ENCODE data around the gene CBFA2T3.

The CBFA2T3 gene

DNA sequence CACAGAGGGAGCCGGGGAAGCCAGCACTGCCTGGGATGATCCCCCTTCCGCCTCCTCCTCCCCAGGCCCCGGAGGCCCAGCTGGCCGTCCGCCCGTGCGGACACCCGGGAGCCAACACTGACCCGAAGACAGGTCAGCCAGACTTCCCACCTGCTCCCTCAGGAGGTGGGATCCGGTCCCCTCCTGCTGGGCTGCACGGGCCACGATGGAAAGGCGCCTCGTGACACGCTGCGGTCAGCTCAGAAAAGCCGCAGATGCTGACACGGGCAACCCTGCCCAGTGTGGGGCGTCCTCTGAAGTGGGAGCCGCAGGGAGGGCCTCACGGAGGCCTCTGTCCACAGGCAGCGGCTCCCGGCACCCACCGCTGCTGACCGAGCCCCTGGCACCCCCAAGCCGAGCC lies 49.3 kb downstream of the CBFA2T3 start:
- Histone ChIP-seq H3K36me3 (ENCODE audit: insufficient read depth, low read length) (no peaks in the 10 kb centered on the region), H2AFZ (ENCODE audit: low read depth, low read length) (no peak overlapping the region), H3K27me3 (ENCODE audit: insufficient read depth, low read length, poor library complexity) (no peaks in the 10 kb centered on the region), H3K79me2 (ENCODE audit: insufficient read depth, low read length) (no peaks in the 10 kb centered on the region), H3K27ac (ENCODE audit: low read length) (no peak overlapping the region), H3K4me3 (ENCODE audit: low read depth in 1 of 2, low read length in 2 of 2) (no peak overlapping the region), H4K20me1 (ENCODE audit: insufficient read depth, low read length) (peaks cover 9% of the 10 kb centered on the region), H3K9me3 (ENCODE audit: insufficient read depth, low read length, severe bottlenecking) (no peaks in the 10 kb centered on the region), H3K9ac (ENCODE audit: low read depth, low read length) (no peak overlapping the region), H3K4me2 (ENCODE audit: insufficient read depth, low read length) (no peak overlapping the region), H3K4me1 (ENCODE audit: insufficient read depth, low read length) (no peaks in the 10 kb centered on the region; the same call in 1 of the 2 replicates)
- ATAC-seq (ENCODE audit: insufficient read depth, low read depth) (no peak), DNase-seq (no peak)
- TF ChIP-seq EZH2 (IDR thresholded peaks at IDR 0.05; ENCODE audit: borderline replicate concordance, low read depth, low read length, severe bottlenecking) = no peak
- TF ChIP-seq, protein P1, sequence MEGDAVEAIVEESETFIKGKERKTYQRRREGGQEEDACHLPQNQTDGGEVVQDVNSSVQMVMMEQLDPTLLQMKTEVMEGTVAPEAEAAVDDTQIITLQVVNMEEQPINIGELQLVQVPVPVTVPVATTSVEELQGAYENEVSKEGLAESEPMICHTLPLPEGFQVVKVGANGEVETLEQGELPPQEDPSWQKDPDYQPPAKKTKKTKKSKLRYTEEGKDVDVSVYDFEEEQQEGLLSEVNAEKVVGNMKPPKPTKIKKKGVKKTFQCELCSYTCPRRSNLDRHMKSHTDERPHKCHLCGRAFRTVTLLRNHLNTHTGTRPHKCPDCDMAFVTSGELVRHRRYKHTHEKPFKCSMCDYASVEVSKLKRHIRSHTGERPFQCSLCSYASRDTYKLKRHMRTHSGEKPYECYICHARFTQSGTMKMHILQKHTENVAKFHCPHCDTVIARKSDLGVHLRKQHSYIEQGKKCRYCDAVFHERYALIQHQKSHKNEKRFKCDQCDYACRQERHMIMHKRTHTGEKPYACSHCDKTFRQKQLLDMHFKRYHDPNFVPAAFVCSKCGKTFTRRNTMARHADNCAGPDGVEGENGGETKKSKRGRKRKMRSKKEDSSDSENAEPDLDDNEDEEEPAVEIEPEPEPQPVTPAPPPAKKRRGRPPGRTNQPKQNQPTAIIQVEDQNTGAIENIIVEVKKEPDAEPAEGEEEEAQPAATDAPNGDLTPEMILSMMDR (IDR thresholded peaks at IDR 0.05; ENCODE audit: borderline replicate concordance, extremely low read depth, low read length, poor library complexity, severe bottlenecking) = no peak

DNA sequence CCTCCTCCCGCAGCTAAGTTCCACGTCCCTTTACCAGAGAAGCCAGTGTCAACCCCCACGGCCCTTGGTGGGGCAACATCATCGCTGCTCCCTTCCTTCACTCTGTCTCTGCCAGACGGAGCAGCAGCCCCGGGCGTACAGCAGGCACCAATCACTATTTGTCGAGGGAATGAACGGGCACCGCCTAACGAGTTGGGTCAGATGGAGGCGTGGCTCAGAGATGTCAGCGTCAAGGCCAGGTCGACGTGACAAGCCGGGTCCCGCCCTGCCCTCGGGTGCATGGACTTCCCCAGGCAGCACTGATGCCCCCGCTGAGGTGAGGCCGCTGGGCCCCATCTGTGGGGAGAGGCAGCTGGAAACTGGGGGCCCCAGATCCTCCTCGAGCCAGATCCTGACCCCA lies 50.0 kb downstream of the CBFA2T3 start:
- TF ChIP-seq EZH2 (IDR thresholded peaks at IDR 0.05; ENCODE audit: borderline replicate concordance, low read depth, low read length, severe bottlenecking) = no peak
- TF ChIP-seq, protein P1 (IDR thresholded peaks at IDR 0.05; ENCODE audit: borderline replicate concordance, extremely low read depth, low read length, poor library complexity, severe bottlenecking) = no peak
- no peaks in the 10 kb centered on the region for H3K79me2 ChIP-seq (ENCODE audit: insufficient read depth, low read length)
- DNase-seq (no peak), ATAC-seq (ENCODE audit: insufficient read depth, low read depth) (no peak)
- no peak overlapping the region for H3K4me2 ChIP-seq (ENCODE audit: insufficient read depth, low read length)
- peaks cover 9% of the 10 kb centered on the region for H4K20me1 ChIP-seq (ENCODE audit: insufficient read depth, low read length)
- no peaks in the 10 kb centered on the region for H3K36me3 ChIP-seq (ENCODE audit: insufficient read depth, low read length)
- no peaks in the 10 kb centered on the region for H3K9me3 ChIP-seq (ENCODE audit: insufficient read depth, low read length, severe bottlenecking)
- H3K27me3 ChIP-seq (ENCODE audit: insufficient read depth, low read length, poor library complexity) = no peaks in the 10 kb centered on the region
- no peak overlapping the region for H3K9ac ChIP-seq (ENCODE audit: low read depth, low read length)
- H3K4me3 ChIP-seq (ENCODE audit: low read depth in 1 of 2, low read length in 2 of 2) = no peak overlapping the region
- no peak overlapping the region for H3K27ac ChIP-seq (ENCODE audit: low read length)
- H2AFZ ChIP-seq (ENCODE audit: low read depth, low read length) = no peak overlapping the region
- H3K4me1 ChIP-seq (ENCODE audit: insufficient read depth, low read length) = no peaks in the 10 kb centered on the region; the same call in 1 of the 2 replicates

DNA sequence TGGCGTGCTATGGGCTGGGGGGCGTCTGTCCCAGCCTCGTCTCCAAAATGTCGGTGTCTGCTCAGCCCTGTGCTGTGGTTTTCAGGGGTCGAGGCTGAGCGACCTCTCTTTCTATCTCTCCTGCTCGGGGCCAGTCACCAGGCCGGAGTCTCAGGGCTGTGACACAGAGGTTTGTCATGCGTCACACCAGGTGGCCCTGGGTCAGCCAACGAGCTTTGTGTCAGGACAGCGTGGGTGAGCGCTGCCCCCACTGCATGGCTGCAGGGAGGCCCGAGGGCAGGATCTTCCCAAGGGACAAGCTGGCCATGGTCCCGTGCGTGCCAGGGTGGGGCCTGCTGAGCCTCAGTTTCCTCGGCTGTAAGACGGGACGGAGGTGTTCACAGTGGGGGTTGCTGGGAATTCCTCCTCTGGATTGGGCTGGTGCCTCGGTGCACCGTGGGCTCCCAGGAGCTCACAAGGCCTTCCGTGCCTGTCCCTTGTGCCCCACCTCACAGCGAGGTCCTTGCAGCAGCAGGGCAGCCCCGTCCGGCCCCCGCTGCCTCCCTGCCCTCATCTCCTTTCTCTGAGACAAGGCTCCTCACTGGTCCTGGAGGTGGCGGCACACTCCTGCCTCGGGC lies 50.5 kb downstream of the CBFA2T3 start:
- no peak for TF ChIP-seq EZH2 (IDR thresholded peaks at IDR 0.05; ENCODE audit: borderline replicate concordance, low read depth, low read length, severe bottlenecking)
- TF ChIP-seq, protein P1 (IDR thresholded peaks at IDR 0.05; ENCODE audit: borderline replicate concordance, extremely low read depth, low read length, poor library complexity, severe bottlenecking) = no peak
- Histone ChIP-seq H3K4me2 (ENCODE audit: insufficient read depth, low read length) (no peak overlapping the region), H3K79me2 (ENCODE audit: insufficient read depth, low read length) (no peaks in the 10 kb centered on the region), H3K27ac (ENCODE audit: low read length) (no peak overlapping the region), H3K9ac (ENCODE audit: low read depth, low read length) (no peak overlapping the region), H3K9me3 (ENCODE audit: insufficient read depth, low read length, severe bottlenecking) (no peaks in the 10 kb centered on the region), H4K20me1 (ENCODE audit: insufficient read depth, low read length) (peaks cover 9% of the 10 kb centered on the region), H3K27me3 (ENCODE audit: insufficient read depth, low read length, poor library complexity) (no peaks in the 10 kb centered on the region), H3K36me3 (ENCODE audit: insufficient read depth, low read length) (no peaks in the 10 kb centered on the region), H3K4me1 (ENCODE audit: insufficient read depth, low read length) (no peaks in the 10 kb centered on the region; the same call in 1 of the 2 replicates), H2AFZ (ENCODE audit: low read depth, low read length) (no peak overlapping the region), H3K4me3 (ENCODE audit: low read depth in 1 of 2, low read length in 2 of 2) (no peak overlapping the region)
- ATAC-seq (ENCODE audit: insufficient read depth, low read depth) = no peak
- DNase-seq = no peak

Measured in DND-41 (cell line).